Right atrium auricular region (tissue), 2 donors: Measurements from ENCODE around the gene SMIM35. TPM values are rescaled to one million over a fixed set of nuclear protein-coding genes. Genes with fewer than 3 reads are reported as not detected.

Experiments used
- DNase-seq: peaks from one replicate; pipeline ENCODE4 v3.0.0-alpha.2; 2019; ENCODE audit warnings: low spot score
- H3K27ac ChIP-seq, 2 donors: fragments of 200-600 bp; sonication (generic); 1 replicate in 1 of 2; 2 replicates in 1 of 2; pipeline ENCODE4 v1.5.1; 2016 to 2019
- H3K27me3 ChIP-seq, 2 donors: fragments of 200-600 bp; sonication (generic); one replicate each; pipeline versions ENCODE4 v1.5.1 to v1.6.0; 2017 to 2019
- H3K36me3 ChIP-seq: fragments of 200-600 bp; sonication (generic); one replicate; pipeline ENCODE4 v1.5.1; 2016
- H3K4me1 ChIP-seq, 2 donors: fragments of 200-600 bp; sonication (generic); one replicate each; pipeline versions ENCODE4 v1.5.1 to v1.6.0; 2017 to 2019
- H3K4me3 ChIP-seq, 2 donors: fragments of 200-600 bp; sonication (generic); 1 replicate in 1 of 2; 2 replicates in 1 of 2; pipeline ENCODE4 v1.5.1; 2017 to 2019; ENCODE audit warnings: mild to moderate bottlenecking in 1 of 2, moderate library complexity in 1 of 2
- H3K9me3 ChIP-seq, 2 donors: fragments of 200-600 bp; sonication (generic); one replicate each; pipeline ENCODE4 v1.5.1; 2019
- total RNA-seq, 2 donors: library from RNA; depleted of rRNA; stranded (reverse); fragments of >200 nt; gene quantifications; one replicate each; pipeline ENCODE4 v1.1.0, GENCODE V29; 2016
- TF ChIP-seq, protein P1 (sequence below), 2 donors: fragments of 200-600 bp; sonication (generic); IDR thresholded peaks; one replicate each; pipeline ENCODE4 v1.5.1; 2019; ENCODE audit warnings: antibody characterized with exemption in 2 of 2

Gene SMIM35
- total RNA-seq, 2 donors from 2014 or later, result not detected

GRCh38 chr11:118106789-118107335 is 20.1 kb upstream of the SMIM35 start:
- TF ChIP-seq, protein P1, sequence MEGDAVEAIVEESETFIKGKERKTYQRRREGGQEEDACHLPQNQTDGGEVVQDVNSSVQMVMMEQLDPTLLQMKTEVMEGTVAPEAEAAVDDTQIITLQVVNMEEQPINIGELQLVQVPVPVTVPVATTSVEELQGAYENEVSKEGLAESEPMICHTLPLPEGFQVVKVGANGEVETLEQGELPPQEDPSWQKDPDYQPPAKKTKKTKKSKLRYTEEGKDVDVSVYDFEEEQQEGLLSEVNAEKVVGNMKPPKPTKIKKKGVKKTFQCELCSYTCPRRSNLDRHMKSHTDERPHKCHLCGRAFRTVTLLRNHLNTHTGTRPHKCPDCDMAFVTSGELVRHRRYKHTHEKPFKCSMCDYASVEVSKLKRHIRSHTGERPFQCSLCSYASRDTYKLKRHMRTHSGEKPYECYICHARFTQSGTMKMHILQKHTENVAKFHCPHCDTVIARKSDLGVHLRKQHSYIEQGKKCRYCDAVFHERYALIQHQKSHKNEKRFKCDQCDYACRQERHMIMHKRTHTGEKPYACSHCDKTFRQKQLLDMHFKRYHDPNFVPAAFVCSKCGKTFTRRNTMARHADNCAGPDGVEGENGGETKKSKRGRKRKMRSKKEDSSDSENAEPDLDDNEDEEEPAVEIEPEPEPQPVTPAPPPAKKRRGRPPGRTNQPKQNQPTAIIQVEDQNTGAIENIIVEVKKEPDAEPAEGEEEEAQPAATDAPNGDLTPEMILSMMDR (IDR thresholded peaks at IDR 0.05), result no peak
- H3K36me3 ChIP-seq, result no peaks in the 10 kb centered on the region
- no peak overlapping the region for H3K4me3 ChIP-seq
- no peak for DNase-seq
- no peaks in the 10 kb centered on the region for H3K9me3 ChIP-seq
- no peaks in the 10 kb centered on the region for H3K4me1 ChIP-seq
- no peak overlapping the region for H3K27ac ChIP-seq
- no peaks in the 10 kb centered on the region for H3K27me3 ChIP-seq

DNA sequence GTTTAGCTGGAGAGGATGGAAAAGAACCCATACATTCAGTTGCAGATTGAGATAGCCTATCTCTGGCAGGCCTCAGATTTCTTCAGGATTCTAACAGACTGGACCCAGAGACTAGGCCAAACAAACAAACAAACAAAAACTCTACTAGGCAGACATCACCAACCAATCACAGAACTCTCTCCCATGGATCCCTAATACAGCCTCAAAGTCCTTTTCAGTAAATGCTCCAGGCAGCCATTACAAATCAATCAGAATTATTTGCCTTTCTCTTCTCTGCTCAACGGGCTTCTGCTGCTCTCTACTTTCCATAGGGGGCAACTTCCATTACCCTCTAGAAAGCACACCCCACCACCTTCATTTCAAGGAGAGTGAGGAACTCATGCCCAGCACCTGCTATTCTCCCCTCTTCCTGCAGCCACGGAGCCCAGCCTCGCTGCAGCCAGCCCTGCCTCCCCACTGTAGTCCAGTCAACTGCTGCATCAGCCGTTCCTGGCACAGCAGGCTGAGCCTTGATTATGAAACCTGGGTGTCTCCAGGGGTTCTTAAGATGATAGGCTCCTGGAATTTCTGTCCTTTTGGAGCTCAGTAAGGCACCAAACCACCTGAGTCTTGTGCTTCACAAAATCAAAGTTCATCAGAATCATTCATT is 19.0 kb upstream of the SMIM35 start:
- Histone ChIP-seq H3K36me3 (no peaks in the 10 kb centered on the region), H3K27me3 (no peaks in the 10 kb centered on the region), H3K4me3 (no peak overlapping the region), H3K9me3 (no peaks in the 10 kb centered on the region), H3K27ac (no peak overlapping the region), H3K4me1 (peaks cover 0 to 3% of the 10 kb centered on the region in 2 donors)
- TF ChIP-seq, protein P1 (IDR thresholded peaks at IDR 0.05), result no peak
- no peak for DNase-seq

DNA sequence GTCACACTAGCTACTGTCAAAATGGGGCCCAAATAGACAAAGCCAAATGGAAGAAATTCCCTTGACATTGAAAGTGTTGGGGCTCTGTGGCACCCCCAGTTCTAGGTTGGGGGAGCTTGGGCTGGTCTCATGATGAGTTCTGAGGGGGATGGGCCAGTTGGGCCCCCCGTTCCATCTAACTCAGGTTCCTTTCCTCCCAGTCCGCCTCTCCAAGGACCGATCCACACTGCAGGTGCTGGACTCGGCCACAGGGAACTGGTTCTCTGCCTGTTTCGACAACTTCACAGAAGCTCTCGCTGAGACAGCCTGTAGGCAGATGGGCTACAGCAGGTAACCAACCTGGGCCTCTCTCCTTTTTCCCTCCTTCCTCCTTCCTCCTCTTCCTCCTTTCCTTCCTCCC is 17.7 kb upstream of the SMIM35 start:
- Histone ChIP-seq H3K4me1 (peaks cover 0 to 14% of the 10 kb centered on the region in 2 donors), H3K27ac (no peak overlapping the region), H3K36me3 (no peaks in the 10 kb centered on the region), H3K9me3 (no peaks in the 10 kb centered on the region), H3K27me3 (no peaks in the 10 kb centered on the region), H3K4me3 (no peak overlapping the region)
- TF ChIP-seq, protein P1 (IDR thresholded peaks at IDR 0.05), result no peak
- no peak for DNase-seq

DNA sequence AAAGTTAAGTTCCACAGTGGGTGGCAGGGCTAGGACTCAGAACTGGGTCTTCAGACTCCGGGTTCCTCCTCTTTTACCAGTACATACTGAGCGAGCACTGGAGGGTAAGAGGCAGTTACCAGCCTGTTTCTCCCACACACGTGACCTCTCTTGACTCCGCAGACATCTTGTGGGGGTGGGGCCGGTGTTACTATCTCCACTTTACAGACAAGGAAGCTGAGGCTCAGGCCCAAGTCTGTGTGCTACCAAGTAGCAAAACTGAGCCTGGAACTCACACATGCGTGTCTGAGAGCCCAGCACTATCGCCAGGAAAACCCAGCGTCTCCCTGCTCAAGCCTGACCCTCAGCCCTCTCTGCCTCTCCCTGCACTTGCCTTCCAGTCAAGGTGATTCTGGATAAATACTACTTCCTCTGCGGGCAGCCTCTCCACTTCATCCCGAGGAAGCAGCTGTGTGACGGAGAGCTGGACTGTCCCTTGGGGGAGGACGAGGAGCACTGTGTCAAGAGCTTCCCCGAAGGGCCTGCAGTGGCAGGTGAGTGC is 16.0 kb upstream of the SMIM35 start:
- Histone ChIP-seq H3K4me3 (no peak overlapping the region), H3K27ac (no peak overlapping the region), H3K9me3 (no peaks in the 10 kb centered on the region), H3K4me1 (peaks cover 0 to 16% of the 10 kb centered on the region in 2 donors), H3K36me3 (no peaks in the 10 kb centered on the region), H3K27me3 (no peaks in the 10 kb centered on the region)
- TF ChIP-seq, protein P1 (IDR thresholded peaks at IDR 0.05), result no peak
- no peak for DNase-seq

- no peak for DNase-seq
- Histone ChIP-seq H3K9me3 (no peaks in the 10 kb centered on the region), H3K27ac (peak overlapping the region in 1 of 2 donors; percentile 69), H3K4me3 (no peak overlapping the region), H3K36me3 (no peaks in the 10 kb centered on the region), H3K27me3 (no peaks in the 10 kb centered on the region), H3K4me1 (peaks cover 0 to 16% of the 10 kb centered on the region in 2 donors)
- TF ChIP-seq, protein P1 (IDR thresholded peaks at IDR 0.05), result no peak
Measured at GRCh38 chr11:118100691-118101232, 14.0 kb upstream of the SMIM35 start.
